Breast epithelium (tissue), 4 donors: Measurements from ENCODE around the gene TPSG1. TPM values are rescaled to one million over a fixed set of nuclear protein-coding genes. Genes with fewer than 3 reads are reported as not detected.

Experiments used
- DNase-seq, 2 donors: peaks; one replicate each; pipeline ENCODE4 v3.0.0-alpha.2; 2019; ENCODE audit warnings: low spot score in 2 of 2
- H3K27ac ChIP-seq, 2 donors: fragments of 200-600 bp; sonication (generic) in 1 of 2; one replicate each; pipeline ENCODE4 v1.5.1; 2016 to 2019; ENCODE audit warnings: mild to moderate bottlenecking in 1 of 2
- H3K27me3 ChIP-seq, 2 donors: fragments of 200-600 bp; sonication (generic) in 1 of 2; one replicate each; pipeline versions ENCODE4 v1.5.1 to v1.6.0; 2017 to 2019; ENCODE audit warnings: control low read depth in 1 of 2, mild to moderate bottlenecking in 1 of 2
- H3K36me3 ChIP-seq: fragments of 200-600 bp; one replicate; pipeline ENCODE4 v1.5.1; 2019
- H3K4me1 ChIP-seq, 2 donors: fragments of 200-600 bp; sonication (generic); one replicate each; pipeline ENCODE4 v1.5.1; 2016 to 2019; ENCODE audit warnings: control low read depth in 1 of 2
- H3K4me3 ChIP-seq, 3 donors: fragments of 200-600 bp; sonication (generic); 1 replicate in 2 of 3; 2 replicates in 1 of 3; pipeline ENCODE4 v1.5.1; 2016 to 2019; ENCODE audit warnings: mild to moderate bottlenecking in 3 of 3, moderate library complexity in 2 of 3
- H3K9me3 ChIP-seq, 2 donors: fragments of 200-600 bp; sonication (generic) in 1 of 2; one replicate each; pipeline ENCODE4 v1.5.1; 2016 to 2019; ENCODE audit warnings: control low read depth in 1 of 2
- POLR2A ChIP-seq: fragments of 450-650 bp; IDR thresholded peaks from one replicate; pipeline ENCODE4 v1.6.1; 2016; ENCODE audit warnings: antibody characterized with exemption, mild to moderate bottlenecking, moderate library complexity
- POLR2AphosphoS5 ChIP-seq, 3 donors: sonication (generic); formaldehyde crosslinking; IDR thresholded peaks; one replicate each; pipeline ENCODE4 v1.6.1; 2017; ENCODE audit warnings: antibody characterized with exemption in 3 of 3
- intact Hi-C: fragments of 100-400 bp; cut with DNase I; formaldehyde crosslinking; loops from one replicate; pipeline ENCODE4 v1.15.1; 2023; ENCODE audit warnings: low total_unique reads
- total RNA-seq, 3 donors: library from RNA; depleted of rRNA; stranded (reverse); fragments of >200 nt; gene quantifications; one replicate each; pipeline ENCODE4 v1.1.0, GENCODE V29; 2016
- TF ChIP-seq, protein P1 (sequence below), 3 donors: fragments of 450-650 bp; IDR thresholded peaks; one replicate each; pipeline ENCODE4 v1.5.1; 2016 to 2017; ENCODE audit warnings: antibody characterized with exemption in 3 of 3, mild to moderate bottlenecking in 3 of 3, moderate library complexity in 3 of 3

Gene TPSG1
- total RNA-seq, 3 donors from 2014 or later, result 0.73 to 1.8 TPM; not detected in 1

DNA sequence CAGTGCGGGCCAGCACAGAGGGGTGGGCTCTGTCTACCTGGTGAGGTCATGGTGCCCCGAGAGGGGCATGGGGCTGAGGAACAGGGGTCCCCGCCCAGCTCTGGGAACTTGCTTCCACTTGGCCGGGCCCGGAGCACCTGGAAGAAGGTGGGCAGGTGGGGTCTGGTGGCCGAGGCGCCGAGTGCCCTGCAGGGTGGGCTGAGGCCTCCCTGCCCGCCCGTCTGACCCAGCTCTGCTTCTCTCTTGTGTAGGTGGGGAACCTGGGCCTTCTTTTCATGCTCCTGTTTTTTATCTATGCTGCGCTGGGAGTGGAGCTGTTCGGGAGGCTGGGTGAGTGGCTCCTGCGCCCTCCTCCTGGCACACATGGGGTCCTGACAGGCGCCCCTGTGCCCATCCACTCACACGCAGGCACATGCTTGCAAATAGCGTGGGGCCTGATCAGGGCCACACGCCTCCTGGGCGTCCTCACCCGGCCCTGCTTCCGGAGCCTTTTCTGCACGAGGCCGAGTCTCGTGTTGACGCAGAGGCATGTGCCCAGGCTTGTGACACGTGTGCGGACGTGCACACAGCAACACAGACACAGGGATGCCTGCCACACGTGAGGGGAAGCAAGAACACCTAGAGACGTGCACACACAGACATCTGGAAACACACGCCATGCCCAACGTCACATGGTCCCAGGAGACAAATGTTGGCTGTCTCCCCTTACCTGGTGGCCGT is 8.2 kb downstream of the TPSG1 start:
- Histone ChIP-seq H3K4me3 (no peak overlapping the region), H3K27ac (no peak overlapping the region), H3K27me3 (peaks cover 0 to 81% of the 10 kb centered on the region in 2 donors), H3K9me3 (no peaks in the 10 kb centered on the region), H3K36me3 (no peaks in the 10 kb centered on the region), H3K4me1 (no peaks in the 10 kb centered on the region)
- intact Hi-C loops, result no loop called here
- TF ChIP-seq POLR2A, result no peak
- TF ChIP-seq, protein P1, sequence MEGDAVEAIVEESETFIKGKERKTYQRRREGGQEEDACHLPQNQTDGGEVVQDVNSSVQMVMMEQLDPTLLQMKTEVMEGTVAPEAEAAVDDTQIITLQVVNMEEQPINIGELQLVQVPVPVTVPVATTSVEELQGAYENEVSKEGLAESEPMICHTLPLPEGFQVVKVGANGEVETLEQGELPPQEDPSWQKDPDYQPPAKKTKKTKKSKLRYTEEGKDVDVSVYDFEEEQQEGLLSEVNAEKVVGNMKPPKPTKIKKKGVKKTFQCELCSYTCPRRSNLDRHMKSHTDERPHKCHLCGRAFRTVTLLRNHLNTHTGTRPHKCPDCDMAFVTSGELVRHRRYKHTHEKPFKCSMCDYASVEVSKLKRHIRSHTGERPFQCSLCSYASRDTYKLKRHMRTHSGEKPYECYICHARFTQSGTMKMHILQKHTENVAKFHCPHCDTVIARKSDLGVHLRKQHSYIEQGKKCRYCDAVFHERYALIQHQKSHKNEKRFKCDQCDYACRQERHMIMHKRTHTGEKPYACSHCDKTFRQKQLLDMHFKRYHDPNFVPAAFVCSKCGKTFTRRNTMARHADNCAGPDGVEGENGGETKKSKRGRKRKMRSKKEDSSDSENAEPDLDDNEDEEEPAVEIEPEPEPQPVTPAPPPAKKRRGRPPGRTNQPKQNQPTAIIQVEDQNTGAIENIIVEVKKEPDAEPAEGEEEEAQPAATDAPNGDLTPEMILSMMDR (IDR thresholded peaks at IDR 0.05), result no peak
- no peak for TF ChIP-seq POLR2AphosphoS5 (IDR thresholded peaks at IDR 0.05)
- no peak for DNase-seq

DNA sequence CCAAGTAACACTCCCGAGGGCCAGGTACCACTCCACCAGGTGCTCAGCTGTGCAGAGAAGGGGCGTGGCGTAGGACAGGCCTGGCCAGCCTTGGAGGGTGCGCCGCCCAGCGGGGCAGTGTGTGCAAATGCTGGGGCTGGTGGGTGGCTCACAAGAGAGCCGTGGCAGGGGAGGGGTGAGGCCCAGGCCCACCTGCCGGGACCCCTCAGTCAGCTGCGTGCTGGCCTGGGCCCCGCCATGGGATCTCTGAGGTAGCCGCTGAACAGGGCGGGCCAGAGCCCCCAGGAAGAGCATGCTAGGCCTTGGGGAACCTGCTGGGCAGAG is 8.8 kb downstream of the TPSG1 start:
- DNase-seq, result no peak
- Histone ChIP-seq H3K27me3 (peaks cover 0 to 84% of the 10 kb centered on the region in 2 donors), H3K9me3 (no peaks in the 10 kb centered on the region), H3K4me3 (no peak overlapping the region), H3K36me3 (no peaks in the 10 kb centered on the region), H3K27ac (no peak overlapping the region), H3K4me1 (no peaks in the 10 kb centered on the region)
- intact Hi-C loops, result no loop called here
- no peak for TF ChIP-seq POLR2AphosphoS5 (IDR thresholded peaks at IDR 0.05)
- no peak for TF ChIP-seq POLR2A
- TF ChIP-seq, protein P1 (IDR thresholded peaks at IDR 0.05), result no peak

DNA sequence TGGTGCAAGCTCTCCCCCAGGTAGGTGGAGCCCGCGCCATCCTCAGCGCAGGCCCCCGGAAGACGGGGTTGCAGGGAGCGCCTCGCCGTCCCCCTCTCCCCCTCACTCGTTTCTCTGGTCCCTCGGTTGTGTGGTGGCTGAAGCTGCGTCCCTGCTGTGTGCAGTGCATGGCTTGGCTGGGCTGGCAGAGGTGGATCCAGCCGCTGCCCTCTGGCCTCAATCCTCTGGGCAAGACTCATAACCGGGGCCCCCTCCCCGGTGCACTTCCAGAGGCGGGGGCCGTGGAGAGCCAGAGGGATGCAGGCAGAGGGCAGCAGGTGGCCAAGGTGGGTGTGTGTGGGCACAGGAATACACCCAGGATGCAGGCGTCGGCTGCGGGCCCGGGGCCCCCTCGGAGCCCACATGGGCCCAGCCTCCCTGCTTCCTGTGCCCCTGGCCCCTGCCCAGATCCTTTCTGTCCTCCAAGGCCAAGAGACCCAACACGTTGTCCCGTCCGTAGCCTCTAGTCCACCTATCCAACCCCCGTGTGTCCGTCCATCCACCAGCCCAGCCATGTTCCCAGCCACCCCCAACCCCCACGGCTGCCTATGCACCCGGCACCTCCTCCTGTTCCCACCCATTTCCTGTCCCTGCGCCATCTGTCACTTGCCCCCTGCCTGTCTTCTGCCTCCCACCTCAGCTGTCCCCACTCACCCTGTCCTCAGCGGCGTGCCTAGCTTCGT is 9.3 kb downstream of the TPSG1 start:
- peaks cover 0 to 85% of the 10 kb centered on the region in 2 donors for H3K27me3 ChIP-seq
- intact Hi-C loops, result no loop called here
- H3K36me3 ChIP-seq, result no peaks in the 10 kb centered on the region
- no peak for DNase-seq
- no peaks in the 10 kb centered on the region for H3K4me1 ChIP-seq
- no peak for TF ChIP-seq POLR2A
- no peak for TF ChIP-seq POLR2AphosphoS5 (IDR thresholded peaks at IDR 0.05)
- TF ChIP-seq, protein P1 (IDR thresholded peaks at IDR 0.05), result no peak
- H3K4me3 ChIP-seq, result no peak overlapping the region
- no peak overlapping the region for H3K27ac ChIP-seq
- H3K9me3 ChIP-seq, result no peaks in the 10 kb centered on the region

DNA sequence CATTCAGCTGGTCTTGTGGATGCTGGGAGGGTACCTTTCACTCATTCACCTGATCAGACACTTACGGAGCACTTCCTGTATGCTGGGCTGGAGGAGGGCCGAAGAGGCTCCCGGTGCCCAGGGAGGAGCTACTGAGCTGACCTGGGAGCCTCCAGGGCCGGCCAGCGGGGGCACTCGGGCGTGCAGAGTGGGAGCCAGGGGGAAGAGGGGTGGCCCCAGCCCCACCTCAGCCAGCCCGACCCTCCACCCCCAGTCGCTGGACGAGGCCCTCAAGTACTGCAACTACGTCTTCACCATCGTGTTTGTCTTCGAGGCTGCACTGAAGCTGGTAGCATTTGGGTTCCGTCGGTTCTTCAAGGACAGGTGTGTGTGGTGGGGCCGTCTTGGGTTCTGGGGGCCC is 10.3 kb downstream of the TPSG1 start:
- TF ChIP-seq, protein P1 (IDR thresholded peaks at IDR 0.05), result no peak
- TF ChIP-seq POLR2AphosphoS5 (IDR thresholded peaks at IDR 0.05) (no peak), POLR2A (no peak)
- Histone ChIP-seq H3K9me3 (no peaks in the 10 kb centered on the region), H3K36me3 (no peaks in the 10 kb centered on the region), H3K4me3 (no peak overlapping the region), H3K4me1 (no peaks in the 10 kb centered on the region), H3K27me3 (peaks cover 0 to 83% of the 10 kb centered on the region in 2 donors), H3K27ac (no peak overlapping the region)
- no peak for DNase-seq
- intact Hi-C loops, result no loop called here

DNA sequence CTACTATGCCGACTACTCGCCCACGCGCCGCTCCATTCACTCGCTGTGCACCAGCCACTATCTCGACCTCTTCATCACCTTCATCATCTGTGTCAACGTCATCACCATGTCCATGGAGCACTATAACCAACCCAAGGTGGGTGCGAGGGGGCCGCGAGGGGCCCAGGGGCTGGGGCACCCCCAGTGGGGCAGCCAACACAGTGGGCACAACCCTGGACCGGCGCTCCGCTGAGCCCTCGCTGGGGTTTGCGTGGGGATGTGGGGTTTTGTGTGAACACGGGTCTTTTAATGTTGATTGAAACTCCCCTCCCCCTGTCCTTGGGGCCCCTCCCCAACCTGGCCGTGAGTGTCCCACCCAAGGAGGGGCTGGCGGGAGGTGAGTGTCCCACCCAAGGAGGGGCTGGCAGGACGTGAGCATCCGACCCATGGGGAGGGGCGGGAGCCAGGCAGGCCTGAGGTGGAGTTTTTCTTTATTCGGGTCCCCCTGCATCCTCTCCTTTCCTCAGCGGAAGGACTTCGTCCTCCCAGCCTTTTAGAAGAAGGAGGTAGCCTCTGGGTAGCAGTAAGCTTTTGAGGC is 11.2 kb downstream of the TPSG1 start:
- Histone ChIP-seq H3K27me3 (peaks cover 0 to 83% of the 10 kb centered on the region in 2 donors), H3K9me3 (no peaks in the 10 kb centered on the region), H3K27ac (no peak overlapping the region), H3K4me3 (no peak overlapping the region), H3K36me3 (no peaks in the 10 kb centered on the region), H3K4me1 (no peaks in the 10 kb centered on the region)
- no peak for DNase-seq
- TF ChIP-seq, protein P1 (IDR thresholded peaks at IDR 0.05), result no peak
- TF ChIP-seq POLR2A (no peak), POLR2AphosphoS5 (IDR thresholded peaks at IDR 0.05) (no peak)
- intact Hi-C loops, result no loop called here
